Liver (tissue), 9 donors: ENCODE results near the gene SPATA13. TPM values are rescaled to one million over a fixed set of nuclear protein-coding genes. Genes with fewer than 3 reads are reported as not detected.

Source experiments
- DNase-seq: peaks from one replicate; pipeline ENCODE4 v3.0.0-alpha.2; 2017; ENCODE audit warnings: low spot score
- H3K27ac ChIP-seq, 2 donors: one replicate each; pipeline ENCODE4 v1.7.0; 2013; ENCODE audit warnings: inconsistent platforms in 2 of 2, low read length in 2 of 2, control low read depth in 1 of 2, low read depth in 1 of 2, mild to moderate bottlenecking in 1 of 2
- H3K27me3 ChIP-seq, 4 donors: one replicate each; pipeline versions ENCODE4 v1.6.1 to v1.7.0; 2013; ENCODE audit warnings: low read length in 3 of 4, inconsistent platforms in 1 of 4, mild to moderate bottlenecking in 1 of 4, moderate library complexity in 1 of 4; ENCODE audit not compliant: control insufficient read depth in 4 of 4, insufficient read depth in 4 of 4
- H3K36me3 ChIP-seq, 4 donors: one replicate each; pipeline versions ENCODE4 v1.6.1 to v1.7.0; 2013; ENCODE audit warnings: low read length in 3 of 4, mild to moderate bottlenecking in 3 of 4, low read depth in 1 of 4, moderate library complexity in 1 of 4; ENCODE audit not compliant: control insufficient read depth in 4 of 4, insufficient read depth in 3 of 4
- H3K4me1 ChIP-seq, 4 donors: one replicate each; pipeline versions ENCODE4 v1.6.1 to v1.7.0; 2013; ENCODE audit warnings: low read length in 3 of 4, mild to moderate bottlenecking in 3 of 4, moderate library complexity in 1 of 4; ENCODE audit not compliant: control insufficient read depth in 4 of 4, insufficient read depth in 4 of 4
- H3K4me3 ChIP-seq, 3 donors: one replicate each; pipeline versions ENCODE4 v1.6.1 to v1.7.0; 2013; ENCODE audit warnings: low read length in 3 of 3, control low read depth in 1 of 3, low read depth in 1 of 3, mild to moderate bottlenecking in 1 of 3
- H3K9ac ChIP-seq, 2 donors: one replicate each; pipeline ENCODE4 v1.7.0; 2013; ENCODE audit warnings: low read length in 2 of 2, mild to moderate bottlenecking in 2 of 2, moderate library complexity in 2 of 2, control low read depth in 1 of 2, low read depth in 1 of 2
- H3K9me3 ChIP-seq, 4 donors: one replicate each; pipeline versions ENCODE4 v1.6.1 to v1.7.0; 2013; ENCODE audit warnings: low read length in 3 of 4; ENCODE audit not compliant: control insufficient read depth in 4 of 4
- GABPA ChIP-seq, 2 donors: IDR thresholded peaks in 1 of 2; conservative IDR thresholded peaks in 1 of 2; 2 replicates each; pipeline ENCODE4 v1.6.1; 2016; ENCODE audit warnings: antibody characterized with exemption in 2 of 2, mild to moderate bottlenecking in 1 of 2, moderate library complexity in 1 of 2
- HNF4G ChIP-seq: IDR thresholded peaks from 2 replicates; pipeline ENCODE4 v1.6.1; 2016; ENCODE audit warnings: antibody characterized with exemption
- JUND ChIP-seq, 2 donors: IDR thresholded peaks; 2 replicates each; pipeline ENCODE4 v1.6.1; 2016; ENCODE audit warnings: antibody characterized with exemption in 2 of 2
- RAD21 ChIP-seq, 2 donors: IDR thresholded peaks; 2 replicates each; pipeline ENCODE4 v1.6.1; 2016; ENCODE audit warnings: antibody characterized with exemption in 2 of 2, mild to moderate bottlenecking in 2 of 2
- WGBS: extraction: QIAGEN DNeasy Blood & Tissue Kit; methylation state at CpG from one replicate; pipeline ENCODE4 v1.1.7; 2013; 5-methylcytosine and 5-hydroxymethylcytosine counted together
- polyA plus RNA-seq, 2 donors: library from polyadenylated mRNA; stranded (reverse) in 1 of 2; unstranded in 1 of 2; fragments of 200-250 nt in 1 of 2; fragments of >200 nt in 1 of 2; fragmentation: Nextera tagmentation in 1 of 2; extraction: Ambion mirVana in 1 of 2; gene quantifications; one replicate each; pipeline versions ENCODE4 v1.2.1 to v1.2.3, GENCODE V29; 2013 to 2015
- total RNA-seq, 2 donors: library from RNA; depleted of rRNA; stranded (reverse); fragments of >200 nt; gene quantifications; one replicate each; pipeline ENCODE4 v1.2.3, GENCODE V29; 2014
- TF ChIP-seq, protein P1 (sequence below): IDR thresholded peaks from 2 replicates; pipeline ENCODE4 v1.6.1; 2016; ENCODE audit warnings: antibody characterized with exemption
- TF ChIP-seq, protein P2 (sequence below): IDR thresholded peaks from 2 replicates; pipeline ENCODE4 v1.6.1; 2016; ENCODE audit warnings: antibody characterized with exemption
- TF ChIP-seq, protein P3 (sequence below): IDR thresholded peaks from 2 replicates; pipeline ENCODE4 v1.6.1; 2016; ENCODE audit warnings: antibody characterized with exemption
- donor health status: healthy.
- donor health status: healthy.
- donor health status: healthy.
- donor health status: healthy.
- donor health status: healthy.

SPATA13 gene
- total and polyA plus RNA-seq, 4 donors = 10.0 to 57.6 (median 20.4) TPM

DNA sequence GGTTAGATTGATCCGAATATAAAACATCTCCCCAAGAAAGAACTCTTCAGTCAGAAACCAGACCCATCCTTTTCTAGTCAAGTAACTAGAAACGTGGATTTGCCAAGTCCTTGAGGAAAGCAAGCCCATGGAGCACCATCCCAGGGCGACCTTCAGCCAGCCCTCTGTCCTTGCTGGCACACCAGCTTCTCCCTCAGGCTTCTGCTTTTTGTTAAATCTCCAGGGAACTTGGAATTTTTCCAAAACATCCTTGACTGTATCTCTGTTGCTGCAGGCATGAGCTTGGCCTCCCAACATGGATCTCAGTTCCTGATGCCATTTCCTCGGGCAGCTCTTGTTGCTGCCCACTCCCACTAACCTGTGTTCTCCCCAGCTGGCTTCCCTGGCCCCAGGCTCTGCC lies 121.7 kb downstream of the SPATA13 start:
- no peak for DNase-seq
- TF ChIP-seq, protein P1, sequence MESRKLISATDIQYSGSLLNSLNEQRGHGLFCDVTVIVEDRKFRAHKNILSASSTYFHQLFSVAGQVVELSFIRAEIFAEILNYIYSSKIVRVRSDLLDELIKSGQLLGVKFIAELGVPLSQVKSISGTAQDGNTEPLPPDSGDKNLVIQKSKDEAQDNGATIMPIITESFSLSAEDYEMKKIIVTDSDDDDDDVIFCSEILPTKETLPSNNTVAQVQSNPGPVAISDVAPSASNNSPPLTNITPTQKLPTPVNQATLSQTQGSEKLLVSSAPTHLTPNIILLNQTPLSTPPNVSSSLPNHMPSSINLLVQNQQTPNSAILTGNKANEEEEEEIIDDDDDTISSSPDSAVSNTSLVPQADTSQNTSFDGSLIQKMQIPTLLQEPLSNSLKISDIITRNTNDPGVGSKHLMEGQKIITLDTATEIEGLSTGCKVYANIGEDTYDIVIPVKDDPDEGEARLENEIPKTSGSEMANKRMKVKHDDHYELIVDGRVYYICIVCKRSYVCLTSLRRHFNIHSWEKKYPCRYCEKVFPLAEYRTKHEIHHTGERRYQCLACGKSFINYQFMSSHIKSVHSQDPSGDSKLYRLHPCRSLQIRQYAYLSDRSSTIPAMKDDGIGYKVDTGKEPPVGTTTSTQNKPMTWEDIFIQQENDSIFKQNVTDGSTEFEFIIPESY = no peak
- Histone ChIP-seq H3K27ac (no peak overlapping the region), H3K36me3 (peaks cover 10 to 46% (median 33%) of the 10 kb centered on the region in 4 donors), H3K9ac (no peak overlapping the region), H3K4me1 (peaks cover 0 to 2% (median 0%) of the 10 kb centered on the region in 4 donors), H3K4me3 (no peak overlapping the region), H3K9me3 (no peaks in the 10 kb centered on the region), H3K27me3 (no peaks in the 10 kb centered on the region)
- WGBS = 85% methylated on average over 4 of the region's 4 CpGs

DNA sequence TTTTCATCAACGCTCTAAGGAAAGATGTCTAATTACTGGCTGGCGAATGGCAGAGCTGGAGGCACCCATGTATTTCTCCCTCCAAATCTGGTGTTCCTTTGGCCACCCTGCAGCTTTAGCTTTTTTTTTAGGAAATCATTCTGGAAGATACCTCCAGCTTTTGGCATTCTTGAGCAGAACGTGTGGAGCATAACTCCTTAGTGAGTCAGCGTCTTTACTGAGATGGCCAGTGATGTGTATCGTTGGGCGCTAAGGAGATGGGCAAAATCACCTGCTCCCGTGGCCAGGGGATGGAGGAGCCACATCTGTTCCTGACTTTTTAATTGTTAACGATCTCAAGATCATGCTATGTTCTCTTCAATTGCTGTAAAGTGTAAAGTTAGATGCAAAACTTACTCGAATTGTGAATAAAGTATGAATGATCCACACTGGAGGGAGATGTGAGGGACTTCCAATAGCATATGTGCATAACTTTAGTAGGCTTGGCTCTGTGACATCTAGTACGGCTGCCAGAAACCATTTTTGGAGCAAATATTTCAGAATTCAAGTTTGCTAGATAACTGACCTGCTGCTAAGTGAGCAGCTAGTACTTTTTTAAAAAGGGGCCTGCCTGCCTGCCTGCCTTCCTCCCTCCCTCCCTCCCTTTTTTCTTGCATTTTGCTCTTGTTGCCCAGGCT lies 124.5 kb downstream of the SPATA13 start:
- TF ChIP-seq JUND (IDR thresholded peaks at IDR 0.05) = no peak
- TF ChIP-seq, protein P2, sequence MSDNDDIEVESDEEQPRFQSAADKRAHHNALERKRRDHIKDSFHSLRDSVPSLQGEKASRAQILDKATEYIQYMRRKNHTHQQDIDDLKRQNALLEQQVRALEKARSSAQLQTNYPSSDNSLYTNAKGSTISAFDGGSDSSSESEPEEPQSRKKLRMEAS = no peak
- no peaks in the 10 kb centered on the region for H3K4me1 ChIP-seq
- no peaks in the 10 kb centered on the region for H3K9me3 ChIP-seq
- no peak overlapping the region for H3K9ac ChIP-seq
- no peak for DNase-seq
- 96% methylated on average over 10 of the region's 10 CpGs for WGBS
- H3K4me3 ChIP-seq = no peak overlapping the region
- no peak overlapping the region for H3K27ac ChIP-seq
- H3K27me3 ChIP-seq = no peaks in the 10 kb centered on the region
- peaks cover 19 to 72% (median 56%) of the 10 kb centered on the region in 4 donors for H3K36me3 ChIP-seq

DNA sequence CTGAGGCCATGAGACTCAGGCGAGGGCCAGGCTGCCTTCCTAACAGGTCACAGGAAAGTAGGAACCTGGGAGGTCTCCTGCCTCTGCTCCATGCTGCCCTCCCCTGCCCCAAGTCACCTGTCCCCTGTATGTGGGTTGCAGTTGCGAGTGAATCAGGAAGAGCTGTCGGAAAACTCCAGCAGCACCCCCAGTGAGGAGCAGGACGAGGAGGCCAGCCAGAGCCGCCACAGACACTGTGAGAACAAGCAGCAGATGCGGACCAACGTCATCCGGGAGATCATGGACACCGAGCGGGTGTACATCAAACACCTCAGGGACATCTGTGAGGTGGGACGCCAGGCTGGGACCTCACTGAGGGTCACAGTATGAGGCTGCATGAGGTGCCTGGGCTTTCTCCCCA lies 126.1 kb downstream of the SPATA13 start:
- peaks cover 29 to 82% (median 69%) of the 10 kb centered on the region in 4 donors for H3K36me3 ChIP-seq

DNA sequence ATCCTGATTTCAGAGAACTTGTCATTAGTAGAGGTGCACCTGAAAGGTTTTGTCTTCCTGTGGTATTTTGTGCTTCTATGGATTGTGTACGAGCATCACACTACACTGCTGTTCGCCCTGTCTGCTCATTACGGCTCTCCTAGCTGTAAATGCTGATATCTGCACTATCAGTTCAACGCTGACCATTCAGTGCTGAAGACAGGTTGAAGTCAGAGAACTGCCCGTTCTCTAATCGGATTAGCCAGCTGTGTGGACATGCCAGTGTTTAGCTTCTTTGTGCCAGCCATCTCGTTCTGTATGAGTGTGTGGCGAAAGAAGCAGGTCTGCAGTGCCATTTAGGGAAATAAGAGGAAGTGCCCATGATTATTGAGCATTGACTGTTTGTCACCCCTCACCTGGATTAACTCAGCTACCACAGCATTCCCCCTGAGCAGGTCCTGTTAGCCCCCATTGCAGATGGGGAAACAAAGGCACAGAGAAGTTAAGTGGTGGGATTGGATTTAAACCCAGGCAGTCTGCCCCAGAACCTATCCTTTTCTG lies 127.3 kb downstream of the SPATA13 start:
- H3K4me3 ChIP-seq = no peak overlapping the region
- no peaks in the 10 kb centered on the region for H3K4me1 ChIP-seq
- no peak overlapping the region for H3K9ac ChIP-seq
- peaks cover 29 to 82% (median 71%) of the 10 kb centered on the region in 4 donors for H3K36me3 ChIP-seq
- WGBS = 94% methylated on average over 8 of the region's 8 CpGs
- no peak for TF ChIP-seq GABPA (IDR thresholded peaks at IDR 0.05 in 1 of 2, conservative IDR thresholded peaks at IDR 0.05 in 1 of 2)
- TF ChIP-seq, protein P3, sequence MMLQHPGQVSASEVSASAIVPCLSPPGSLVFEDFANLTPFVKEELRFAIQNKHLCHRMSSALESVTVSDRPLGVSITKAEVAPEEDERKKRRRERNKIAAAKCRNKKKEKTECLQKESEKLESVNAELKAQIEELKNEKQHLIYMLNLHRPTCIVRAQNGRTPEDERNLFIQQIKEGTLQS = no peak
- H3K27me3 ChIP-seq = no peaks in the 10 kb centered on the region
- no peaks in the 10 kb centered on the region for H3K9me3 ChIP-seq
- H3K27ac ChIP-seq = no peak overlapping the region
- DNase-seq = no peak

More for the DNA sequence above, 126.1 kb downstream of the SPATA13 start:
- TF ChIP-seq HNF4G (no peak), RAD21 (IDR thresholded peaks at IDR 0.05) (no peak)
- no peak overlapping the region for H3K4me3 ChIP-seq
- no peak for DNase-seq
- H3K9ac ChIP-seq = no peak overlapping the region
- H3K27me3 ChIP-seq = no peaks in the 10 kb centered on the region
- no peaks in the 10 kb centered on the region for H3K9me3 ChIP-seq
- no peak overlapping the region for H3K27ac ChIP-seq
- H3K4me1 ChIP-seq = no peaks in the 10 kb centered on the region
- 96% methylated on average over 11 of the region's 11 CpGs for WGBS
